ENCODE measurements around the gene CLDN3.
"Not testable (repeated sequence)": the region's sequence is repeated elsewhere in the genome, so short reads cannot be mapped to it uniquely, and the experiment has no call there.

Gene CLDN3

DNA sequence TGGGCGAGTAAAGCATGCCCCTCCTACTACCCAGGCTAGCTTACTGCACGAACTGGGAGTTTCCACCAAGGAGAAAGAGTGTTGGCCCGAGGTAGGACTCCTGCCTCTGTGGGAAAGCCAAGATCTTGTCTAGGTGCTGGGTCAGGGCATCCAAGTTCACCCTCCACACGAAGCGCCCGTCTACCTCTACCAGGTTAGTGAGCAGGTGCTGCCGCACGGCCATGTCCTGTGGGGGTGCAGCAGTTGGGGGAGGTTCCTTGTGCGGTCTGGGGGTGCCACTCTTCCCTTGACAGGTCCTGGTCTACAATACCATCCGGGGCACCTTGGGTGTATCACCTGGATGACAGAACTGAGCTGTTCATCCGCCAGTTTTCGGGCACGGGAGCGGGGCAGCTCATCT, 33.2 kb downstream of the CLDN3 start:
- DNase-seq (ENCODE audit: low read depth): no peak

DNA sequence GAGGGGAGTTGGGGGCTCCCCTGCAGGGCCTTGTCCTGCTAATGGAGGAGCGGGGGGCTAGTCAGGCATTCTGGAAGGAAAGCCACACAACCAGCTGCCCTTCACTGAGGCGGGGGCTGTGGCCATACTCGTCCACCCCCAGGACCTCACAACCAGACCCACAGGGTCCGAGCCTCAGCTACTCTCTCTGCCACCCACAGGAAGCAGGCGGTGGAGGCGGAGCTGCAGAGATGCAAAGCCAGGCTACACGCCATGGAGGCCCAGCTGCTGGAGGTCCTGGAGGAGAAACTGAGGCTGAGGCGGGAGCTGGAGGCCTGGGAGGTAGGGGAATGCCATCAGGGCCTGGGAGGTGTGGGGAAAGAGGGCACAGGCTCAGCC, 34.6 kb downstream of the CLDN3 start:
- no peak for DNase-seq (ENCODE audit: low read depth)

GRCh38 chr7:73734619-73735527, 35.2 kb downstream of the CLDN3 start:
- DNase-seq (ENCODE audit: low read depth): peak; percentile 83

DNA sequence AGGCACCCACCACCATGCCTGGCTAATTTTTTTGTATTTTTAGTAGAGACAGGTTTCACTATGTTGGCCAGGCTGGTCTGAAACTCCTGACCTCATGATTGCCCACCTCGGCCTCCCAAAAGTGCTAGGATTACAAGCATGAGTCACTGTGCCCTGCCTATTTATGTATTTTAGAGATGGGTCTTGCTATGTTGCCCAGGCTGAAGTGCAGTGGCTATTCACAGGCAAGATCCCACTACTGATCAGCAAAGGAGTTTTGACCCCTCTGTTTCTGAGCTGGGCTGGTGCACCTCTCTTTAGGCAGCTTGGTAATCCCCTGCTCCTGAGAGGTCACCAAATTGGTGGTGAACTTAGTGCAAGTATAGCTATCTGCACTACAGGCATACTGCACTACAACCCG, 37.7 kb downstream of the CLDN3 start:
- no peak for DNase-seq (ENCODE audit: low read depth)

- DNase-seq (ENCODE audit: low read depth): no peak
Observed at GRCh38 chr7:73730485-73730884, 39.6 kb downstream of the CLDN3 start.

DNA sequence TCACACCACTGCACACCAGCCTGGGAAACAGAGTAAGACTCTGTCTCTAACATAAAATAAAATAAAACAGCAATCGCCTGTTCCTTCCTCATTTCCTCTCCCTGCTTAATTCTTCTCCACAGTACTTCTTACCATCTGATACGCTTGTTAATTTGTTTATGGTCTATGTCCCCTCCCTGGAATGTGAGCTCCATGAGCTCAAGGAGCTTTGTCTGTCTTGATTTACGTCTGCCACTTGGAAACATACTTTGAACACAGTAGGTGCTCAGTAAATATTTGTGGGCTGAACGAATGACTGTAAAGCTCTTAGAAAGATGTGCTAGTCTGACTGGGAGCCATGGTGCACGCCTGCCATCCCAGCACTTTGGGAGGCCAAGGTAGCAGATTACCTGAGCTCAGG, 41.5 kb downstream of the CLDN3 start:
- no peak for DNase-seq (ENCODE audit: low read depth)

DNA sequence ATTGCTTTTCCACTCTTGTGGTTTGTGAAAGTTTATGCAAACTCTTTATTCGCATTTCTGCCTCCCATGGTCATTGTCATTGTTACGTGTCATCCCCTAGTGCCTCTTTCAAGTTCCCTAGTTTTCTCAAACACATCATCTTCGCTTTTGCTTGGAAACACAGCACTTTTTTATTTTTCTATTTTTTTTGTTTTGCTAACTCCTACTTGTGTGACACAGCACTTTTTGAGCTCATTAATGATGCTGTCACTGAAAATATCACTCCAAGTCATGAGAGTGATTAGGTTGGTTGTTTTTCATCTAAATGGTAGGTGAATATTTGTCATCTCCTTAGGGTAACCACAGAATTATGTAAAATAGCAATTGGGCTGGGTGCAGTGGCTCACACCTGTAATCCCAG, 42.1 kb downstream of the CLDN3 start:
- no peak for DNase-seq (ENCODE audit: low read depth)

- no peak for DNase-seq (ENCODE audit: low read depth)
Observed at GRCh38 chr7:73726083-73726466, 44.0 kb downstream of the CLDN3 start.

GRCh38 chr7:73723813-73724212, 46.3 kb downstream of the CLDN3 start:
- no peak for DNase-seq (ENCODE audit: low read depth)

DNA sequence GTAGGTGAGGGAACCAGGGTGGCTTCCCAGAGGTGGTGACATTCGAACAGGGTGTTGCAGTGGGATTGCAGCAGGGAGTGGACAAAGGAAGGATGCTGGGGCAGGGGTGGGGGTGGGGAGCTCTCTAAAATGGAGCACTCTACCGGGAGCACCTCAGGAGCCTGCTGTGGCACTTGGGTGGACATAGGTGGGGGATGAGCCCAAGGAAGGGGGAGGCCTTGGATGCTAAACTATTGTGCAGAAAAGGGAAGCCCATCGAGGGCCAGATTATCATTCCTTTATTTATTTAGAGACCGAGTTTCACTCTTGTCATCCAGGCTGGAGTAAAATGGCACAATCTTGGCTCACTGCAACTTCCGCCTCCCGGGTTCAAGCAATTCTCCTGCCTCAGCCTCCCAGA, 47.3 kb downstream of the CLDN3 start:
- no peak for DNase-seq (ENCODE audit: low read depth)

DNA sequence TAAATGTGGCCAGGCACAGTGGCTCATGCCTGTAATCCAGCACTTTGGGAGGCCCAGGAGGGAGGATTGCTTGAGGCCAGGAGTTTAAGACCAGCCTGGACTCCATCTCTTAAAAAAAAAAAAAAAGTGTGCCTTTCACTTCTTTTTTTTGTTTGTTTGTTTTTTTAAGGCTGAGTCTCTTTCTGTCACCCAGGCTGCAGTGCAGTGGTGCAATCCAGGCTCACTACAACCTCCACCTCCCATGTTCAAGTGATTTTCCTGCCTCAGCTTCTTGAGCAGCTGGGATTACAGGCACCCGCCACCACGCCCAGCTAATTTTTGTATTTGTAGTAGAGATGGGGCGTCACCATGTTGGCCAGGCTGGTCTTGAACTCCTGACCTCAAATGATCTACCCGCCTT, 47.9 kb downstream of the CLDN3 start:
- not testable (repeated sequence) for DNase-seq (ENCODE audit: low read depth)

DNA sequence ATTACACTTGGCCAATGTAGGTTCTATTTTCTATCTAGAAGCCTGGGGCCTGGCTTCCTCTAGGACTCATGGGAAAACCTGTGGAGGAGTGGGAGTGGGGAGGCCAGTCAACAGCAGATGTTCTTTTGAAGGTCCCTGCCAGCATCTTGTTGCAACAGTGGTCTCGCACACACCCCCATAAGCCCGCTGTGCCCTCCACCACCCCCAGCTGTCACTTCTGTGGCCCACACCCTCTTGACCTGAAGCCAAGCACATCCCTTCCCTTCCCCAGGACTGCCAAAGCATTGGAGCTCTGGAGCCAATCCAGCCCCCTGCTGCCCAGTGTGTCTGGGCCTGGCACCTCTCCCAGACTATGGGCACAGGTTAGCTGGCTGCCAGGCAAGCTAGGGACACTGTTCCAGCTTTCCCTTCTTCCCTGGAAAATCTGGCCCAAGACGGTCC, 48.7 kb downstream of the CLDN3 start:
- no peak for DNase-seq (ENCODE audit: low read depth)

- not testable (repeated sequence) for DNase-seq (ENCODE audit: low read depth)
Observed at GRCh38 chr7:73720443-73720842, 49.6 kb downstream of the CLDN3 start.

DNA sequence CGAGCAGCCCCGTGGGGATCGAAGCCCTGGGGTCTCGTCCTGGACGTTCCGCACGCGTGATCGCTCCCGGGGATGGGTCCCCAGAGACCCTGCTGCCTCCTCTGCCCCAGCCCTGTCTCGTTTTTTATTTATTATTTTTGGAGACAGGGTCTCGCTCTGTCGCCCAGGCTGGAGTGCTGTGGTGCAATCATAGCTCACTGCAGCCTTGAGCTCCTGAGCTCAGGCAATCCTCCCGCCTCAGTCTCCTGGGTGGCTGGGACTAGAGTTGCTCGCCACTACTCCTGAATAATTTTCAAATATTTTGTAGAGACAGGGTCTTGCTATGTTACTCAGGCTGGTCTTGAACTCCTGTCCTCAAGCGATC, 50.3 kb downstream of the CLDN3 start:
- DNase-seq (ENCODE audit: low read depth): no peak
